Testis (tissue), 2 donors: ENCODE data around the gene ZFYVE28.

Experiments
- POLR2A ChIP-seq: fragments of 450-650 bp; IDR thresholded peaks from one replicate; pipeline ENCODE4 v1.6.1; 2017; ENCODE audit warnings: antibody characterized with exemption, mild to moderate bottlenecking, moderate library complexity
- TF ChIP-seq, protein P1 (sequence below), 3 experiments: fragments of 450-650 bp in 2 of 3; fragments of 200-600 bp in 1 of 3; sonication (generic) in 1 of 3; IDR thresholded peaks; one replicate each; pipeline ENCODE4 v1.5.1; 2016 to 2019; ENCODE audit warnings: antibody characterized with exemption in 3 of 3, mild to moderate bottlenecking in 2 of 3, moderate library complexity in 1 of 3

DNA sequence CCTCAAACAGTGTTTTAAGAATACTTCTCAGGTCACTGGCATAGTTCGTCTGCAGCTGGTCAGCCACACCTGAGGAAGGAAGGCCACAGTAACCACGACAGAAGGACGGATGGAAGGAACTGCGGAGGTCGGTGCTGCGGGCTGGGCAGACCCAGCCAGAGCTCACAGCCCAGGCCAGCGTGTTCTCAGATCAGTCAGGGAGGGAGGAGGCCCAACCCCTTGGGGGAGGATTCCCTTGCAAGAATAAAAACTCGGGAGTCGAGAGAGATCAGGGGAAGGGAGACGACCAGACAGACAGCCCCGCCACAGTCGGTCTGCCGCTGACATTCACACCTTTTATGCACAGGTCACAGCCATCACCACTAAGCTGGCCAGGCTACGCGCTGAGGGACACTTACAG lies 145.2 kb downstream of the ZFYVE28 start:
- TF ChIP-seq, protein P1, sequence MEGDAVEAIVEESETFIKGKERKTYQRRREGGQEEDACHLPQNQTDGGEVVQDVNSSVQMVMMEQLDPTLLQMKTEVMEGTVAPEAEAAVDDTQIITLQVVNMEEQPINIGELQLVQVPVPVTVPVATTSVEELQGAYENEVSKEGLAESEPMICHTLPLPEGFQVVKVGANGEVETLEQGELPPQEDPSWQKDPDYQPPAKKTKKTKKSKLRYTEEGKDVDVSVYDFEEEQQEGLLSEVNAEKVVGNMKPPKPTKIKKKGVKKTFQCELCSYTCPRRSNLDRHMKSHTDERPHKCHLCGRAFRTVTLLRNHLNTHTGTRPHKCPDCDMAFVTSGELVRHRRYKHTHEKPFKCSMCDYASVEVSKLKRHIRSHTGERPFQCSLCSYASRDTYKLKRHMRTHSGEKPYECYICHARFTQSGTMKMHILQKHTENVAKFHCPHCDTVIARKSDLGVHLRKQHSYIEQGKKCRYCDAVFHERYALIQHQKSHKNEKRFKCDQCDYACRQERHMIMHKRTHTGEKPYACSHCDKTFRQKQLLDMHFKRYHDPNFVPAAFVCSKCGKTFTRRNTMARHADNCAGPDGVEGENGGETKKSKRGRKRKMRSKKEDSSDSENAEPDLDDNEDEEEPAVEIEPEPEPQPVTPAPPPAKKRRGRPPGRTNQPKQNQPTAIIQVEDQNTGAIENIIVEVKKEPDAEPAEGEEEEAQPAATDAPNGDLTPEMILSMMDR (IDR thresholded peaks at IDR 0.05), result no peak
- TF ChIP-seq POLR2A, result no peak
